Left forelimb (tissue), 1 donor: ENCODE results near the gene SLC20A1.
"Not testable (repeated sequence)": the region's sequence is repeated elsewhere in the genome, so short reads cannot be mapped to it uniquely, and the experiment has no call there.

Experiments used
- DNase-seq: peaks from one replicate; pipeline ENCODE4 v3.0.0-alpha.2; 2018; ENCODE audit warnings: low spot score

Gene SLC20A1, protein sequence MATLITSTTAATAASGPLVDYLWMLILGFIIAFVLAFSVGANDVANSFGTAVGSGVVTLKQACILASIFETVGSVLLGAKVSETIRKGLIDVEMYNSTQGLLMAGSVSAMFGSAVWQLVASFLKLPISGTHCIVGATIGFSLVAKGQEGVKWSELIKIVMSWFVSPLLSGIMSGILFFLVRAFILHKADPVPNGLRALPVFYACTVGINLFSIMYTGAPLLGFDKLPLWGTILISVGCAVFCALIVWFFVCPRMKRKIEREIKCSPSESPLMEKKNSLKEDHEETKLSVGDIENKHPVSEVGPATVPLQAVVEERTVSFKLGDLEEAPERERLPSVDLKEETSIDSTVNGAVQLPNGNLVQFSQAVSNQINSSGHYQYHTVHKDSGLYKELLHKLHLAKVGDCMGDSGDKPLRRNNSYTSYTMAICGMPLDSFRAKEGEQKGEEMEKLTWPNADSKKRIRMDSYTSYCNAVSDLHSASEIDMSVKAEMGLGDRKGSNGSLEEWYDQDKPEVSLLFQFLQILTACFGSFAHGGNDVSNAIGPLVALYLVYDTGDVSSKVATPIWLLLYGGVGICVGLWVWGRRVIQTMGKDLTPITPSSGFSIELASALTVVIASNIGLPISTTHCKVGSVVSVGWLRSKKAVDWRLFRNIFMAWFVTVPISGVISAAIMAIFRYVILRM

DNA sequence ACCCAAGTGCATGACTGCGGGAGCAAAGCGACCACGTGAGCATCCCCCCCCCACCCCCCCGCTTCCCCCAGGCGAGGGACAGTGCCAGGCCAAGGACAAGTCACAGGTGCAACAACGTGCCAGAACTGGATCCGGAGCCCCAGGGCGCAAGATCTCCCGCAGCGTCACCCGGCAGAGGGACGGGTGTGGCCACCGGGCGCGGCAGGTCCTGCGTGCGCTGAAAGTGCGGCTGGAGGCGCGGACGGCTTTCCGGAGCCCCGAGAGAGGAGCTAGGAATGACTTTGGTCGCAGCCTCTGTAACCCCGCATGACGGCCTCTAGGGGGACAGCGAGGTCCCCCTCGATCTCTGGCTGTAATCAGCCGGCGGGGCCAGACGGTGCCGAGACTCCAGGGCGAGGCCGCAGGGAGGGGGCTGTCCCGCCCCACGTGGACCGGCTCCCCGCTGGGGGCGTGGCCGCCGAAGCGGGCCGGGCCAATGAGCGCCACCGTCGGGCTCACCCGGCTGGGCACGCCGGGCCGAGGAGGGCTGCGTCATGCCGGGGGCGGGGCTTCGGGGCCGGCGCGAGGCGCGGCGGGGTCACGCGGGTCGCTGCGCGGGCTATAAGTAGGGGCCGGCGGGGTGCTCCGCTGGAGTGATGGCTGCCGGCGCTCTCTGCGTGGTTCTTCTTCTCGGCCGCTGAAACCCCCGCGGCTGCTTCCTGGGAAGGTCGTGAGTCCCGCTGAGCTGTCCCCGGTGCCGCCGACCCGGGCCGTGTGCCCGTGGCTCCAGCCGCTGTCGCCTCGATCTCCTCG, at the start of gene SLC20A1:
Gene SLC20A1, plus strand, starts transcription at position 630 of the 792 bp plus-strand sequence. CDS start 890 bp downstream, outside the sequence.
- peak; percentile 96 for DNase-seq

DNA sequence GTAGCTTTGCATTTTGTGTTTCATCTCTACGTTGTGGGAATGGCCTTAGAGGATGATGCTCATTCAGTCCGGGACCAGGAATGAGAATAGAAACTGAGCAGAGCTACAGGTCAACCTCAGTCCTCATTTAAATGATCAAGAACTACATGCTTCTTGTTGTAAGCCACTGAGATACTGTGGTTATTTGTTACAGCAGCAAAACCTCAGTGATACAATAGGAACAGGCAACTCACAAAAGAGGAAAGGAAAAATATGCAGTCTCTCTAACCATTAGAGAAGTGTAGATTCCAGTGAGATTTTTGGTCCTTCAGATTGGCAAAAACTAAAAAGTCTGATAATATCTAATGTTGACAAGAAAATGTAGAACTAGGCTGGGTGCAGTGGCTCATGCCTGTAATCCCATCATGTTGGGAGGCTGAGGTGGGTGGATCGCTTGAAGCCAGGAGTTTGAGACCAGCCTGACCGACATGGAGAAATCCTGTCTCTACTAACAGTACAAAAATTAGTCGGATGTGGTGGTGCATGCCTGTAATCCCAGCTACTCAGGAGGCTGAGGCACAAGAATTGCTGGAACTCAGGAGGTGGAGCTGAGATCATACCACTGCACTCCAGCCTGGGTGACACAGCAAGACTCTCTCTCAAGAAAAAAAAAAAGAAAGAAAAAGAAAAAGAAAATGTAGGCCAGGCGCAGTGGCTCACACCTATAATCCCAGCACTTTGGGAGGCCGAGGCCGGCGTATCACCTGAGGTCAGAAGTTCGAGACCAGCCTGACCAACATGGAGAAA, 48.0 kb upstream of the SLC20A1 start:
- no peak for DNase-seq

DNA sequence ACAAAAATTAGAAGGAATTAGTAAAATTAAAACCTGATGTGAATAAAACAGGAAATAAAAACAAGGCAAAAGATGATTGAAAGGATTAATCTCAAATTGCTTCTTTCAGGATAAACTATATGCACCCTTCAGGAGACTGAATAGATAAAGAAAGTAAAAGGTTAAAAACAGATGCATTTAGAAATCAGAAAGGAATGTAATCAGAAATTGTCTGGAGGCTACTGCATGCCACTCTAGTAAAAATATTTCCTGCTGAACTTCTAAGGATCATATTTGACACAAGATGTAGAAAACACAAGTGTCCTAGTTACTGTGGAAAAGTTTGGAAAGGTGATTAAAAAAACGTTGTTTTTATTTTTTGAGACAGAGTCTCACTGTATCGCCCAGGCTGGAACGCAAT, 45.1 kb upstream of the SLC20A1 start:
- no peak for DNase-seq

DNA sequence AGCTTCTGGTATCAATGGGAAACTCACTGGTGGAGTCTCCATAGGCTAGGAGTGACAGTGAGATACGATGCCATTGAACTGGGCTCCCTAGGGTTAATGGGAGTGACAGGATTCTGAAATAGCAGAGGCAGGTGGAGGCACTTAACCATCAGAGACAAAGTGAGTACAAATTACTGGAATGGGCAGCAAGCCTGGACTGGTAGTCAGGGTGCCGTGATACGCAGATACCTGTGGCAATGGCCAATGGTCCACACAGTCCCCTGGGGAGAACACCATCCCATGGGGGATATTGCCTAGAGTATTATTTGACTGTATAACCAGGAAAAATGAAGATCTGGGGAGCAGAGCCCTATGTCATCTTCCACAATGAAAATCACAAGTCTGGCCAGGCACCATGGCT, 44.0 kb upstream of the SLC20A1 start:
- no peak for DNase-seq

DNA sequence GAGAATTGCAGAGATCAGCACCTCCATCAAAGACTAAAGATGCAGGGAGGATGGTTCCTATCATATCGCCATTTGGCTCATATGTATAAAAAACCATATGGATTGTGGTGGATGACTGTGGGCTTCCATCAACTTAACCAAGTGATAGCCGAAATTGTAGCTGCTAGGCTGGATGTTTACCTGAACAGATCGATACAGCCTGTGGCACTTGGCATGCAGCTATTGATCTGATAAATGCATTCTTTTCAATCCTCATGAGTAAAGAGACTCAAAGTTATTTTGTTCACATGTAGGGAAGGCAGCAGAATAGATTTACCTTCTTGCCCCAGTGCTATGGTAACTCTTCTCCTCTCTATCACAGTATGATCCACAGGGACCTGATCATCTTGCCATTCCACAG, 42.8 kb upstream of the SLC20A1 start:
- no peak for DNase-seq

DNA sequence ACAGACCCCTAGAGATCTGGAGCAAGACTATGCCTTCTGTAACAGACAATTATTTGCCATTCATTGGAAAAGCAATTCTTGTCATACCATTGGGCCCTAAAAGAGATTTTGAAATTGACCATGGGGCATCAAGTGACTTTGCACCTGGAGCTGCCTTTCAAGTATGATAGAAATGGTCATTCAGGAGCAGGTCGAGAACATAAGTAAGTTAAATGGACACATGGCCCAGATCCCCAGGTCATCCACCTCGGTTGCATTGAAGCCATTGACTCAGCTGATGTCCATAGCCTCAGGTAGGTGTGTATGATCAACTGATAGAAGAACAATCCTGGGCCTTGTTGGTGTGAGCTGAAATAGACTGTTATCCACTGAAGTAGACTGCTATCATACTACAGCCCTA, 42.0 kb upstream of the SLC20A1 start:
- DNase-seq, result no peak

DNA sequence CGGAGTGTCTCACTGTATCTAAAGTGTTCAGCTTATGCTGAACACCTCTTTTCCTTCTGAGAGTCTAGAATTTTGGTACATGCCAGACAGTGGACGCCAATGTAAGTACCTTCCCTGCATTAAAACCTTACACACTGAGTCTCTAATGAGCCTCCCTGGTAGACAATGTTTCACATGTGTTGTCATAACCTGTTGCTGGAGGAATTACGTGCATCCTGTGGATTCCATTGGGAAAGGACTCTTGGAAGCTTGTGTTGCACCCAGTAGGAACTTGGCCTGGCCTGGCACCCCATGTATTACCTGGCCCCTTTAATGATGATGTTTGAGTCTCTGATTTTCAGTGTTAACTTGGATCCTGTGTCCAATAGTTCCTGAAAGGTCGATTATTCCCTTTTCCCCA, 40.8 kb upstream of the SLC20A1 start:
- DNase-seq, result no peak

DNA sequence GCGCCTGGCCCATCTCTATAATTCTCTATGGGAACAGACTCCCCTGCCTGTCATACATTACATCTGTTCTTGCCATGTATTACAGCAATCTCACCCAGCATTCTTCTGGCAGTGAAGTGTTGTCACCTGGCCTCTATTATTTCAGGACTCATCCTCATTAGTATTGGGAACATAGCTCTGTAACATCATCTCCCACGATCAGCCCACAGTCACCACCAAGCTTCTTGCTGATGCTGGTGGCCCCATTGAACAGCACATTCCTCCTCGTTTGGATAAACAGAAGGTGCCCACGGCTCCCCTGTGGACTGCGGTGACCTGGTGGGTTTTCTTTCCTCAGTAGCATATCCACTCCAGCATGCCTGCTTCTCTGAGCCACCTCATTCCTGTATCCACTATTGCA, 39.8 kb upstream of the SLC20A1 start:
- DNase-seq, result no peak

DNA sequence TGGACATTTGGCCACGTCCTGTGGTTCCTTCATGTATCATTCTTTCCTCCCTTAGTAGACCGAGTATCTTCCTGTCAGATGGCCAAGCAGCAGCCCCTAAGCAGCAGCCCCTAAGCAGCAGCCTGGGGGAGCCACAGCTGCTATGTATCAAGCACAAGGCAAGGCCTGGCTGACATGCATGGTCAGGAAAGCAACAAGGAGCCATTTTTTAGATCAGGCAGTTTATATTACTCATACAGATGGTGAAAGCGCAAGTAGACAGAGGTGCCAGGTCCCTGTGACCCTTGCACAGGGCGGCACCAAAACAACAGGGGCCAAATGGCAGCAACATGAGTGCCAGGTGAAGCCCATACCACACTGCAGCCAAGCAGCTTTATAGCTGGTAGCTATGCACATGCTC, 39.2 kb upstream of the SLC20A1 start:
- no peak for DNase-seq

DNA sequence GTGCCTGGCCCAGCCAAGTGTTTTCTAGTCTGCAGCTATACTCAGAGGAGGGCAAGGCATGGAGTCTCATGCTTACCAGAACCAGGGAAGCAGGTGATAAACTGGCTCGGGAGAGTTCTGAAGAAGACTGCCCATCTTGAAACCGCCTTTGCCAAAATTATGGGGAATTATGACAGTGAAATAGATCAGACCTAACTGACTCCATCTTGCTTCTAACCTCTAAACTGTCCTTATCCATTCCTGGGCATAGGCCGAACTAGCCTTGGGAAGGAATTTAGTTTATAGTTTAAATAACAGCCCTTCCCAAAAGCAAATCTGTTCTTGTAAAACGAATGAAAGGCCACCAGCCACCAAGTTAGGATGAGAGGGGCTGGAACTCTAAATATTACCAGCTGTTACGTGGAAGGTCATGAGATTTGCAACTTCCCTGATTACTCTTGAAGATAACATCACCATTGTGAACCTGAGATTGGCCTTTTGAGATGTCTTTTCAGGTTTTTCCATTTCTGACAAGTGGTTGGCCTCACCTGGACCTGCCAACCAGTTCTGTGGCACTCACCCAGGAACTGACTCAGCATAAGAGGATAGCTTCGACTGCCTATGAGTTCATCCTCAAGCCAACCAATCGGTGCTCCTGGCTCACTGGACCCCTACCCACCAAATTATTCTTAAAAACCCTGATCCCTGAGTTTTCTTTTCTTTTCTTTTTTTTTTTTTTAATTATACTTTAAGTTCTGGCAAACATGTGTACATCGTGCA, 37.9 kb upstream of the SLC20A1 start:
- DNase-seq, result no peak

DNA sequence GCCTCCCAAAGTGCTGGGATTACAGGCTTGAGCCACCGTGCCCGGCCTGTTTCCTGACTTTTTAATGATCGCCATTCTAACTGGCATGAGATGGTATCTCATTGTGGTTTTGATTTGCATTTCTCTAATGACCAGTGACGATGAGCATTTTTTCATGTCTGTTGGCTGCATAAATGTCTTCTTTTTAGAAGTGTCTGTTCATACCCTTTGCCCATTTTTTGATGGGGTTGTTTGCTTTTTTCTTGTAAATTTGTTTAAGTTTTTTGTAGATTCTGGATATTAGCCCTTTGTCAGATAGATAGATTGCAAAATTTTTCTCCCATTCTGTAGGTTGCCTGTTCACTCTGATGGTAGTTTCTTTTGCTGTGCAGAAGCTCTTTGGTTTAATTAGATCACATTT, 36.4 kb upstream of the SLC20A1 start:
- DNase-seq, result not testable (repeated sequence)

DNA sequence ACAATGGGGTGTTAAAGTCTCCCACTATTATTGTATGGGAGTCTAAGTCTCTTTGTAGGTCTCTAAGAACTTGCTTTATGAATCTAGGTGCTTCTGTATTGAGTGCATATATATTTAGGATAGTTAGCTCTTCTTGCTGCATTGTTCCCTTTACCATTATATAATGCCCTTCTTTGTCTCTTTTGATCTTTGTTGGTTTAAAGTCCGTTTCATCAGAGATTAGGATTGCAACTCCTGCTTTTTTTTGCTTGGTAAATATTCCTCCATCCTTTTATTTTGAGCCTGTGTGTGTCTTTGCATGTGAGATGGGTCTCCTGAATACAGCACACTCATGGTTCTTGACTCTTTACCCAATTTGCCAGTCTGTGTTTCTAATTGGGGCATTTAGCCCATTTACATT, 33.5 kb upstream of the SLC20A1 start:
- DNase-seq, result not testable (repeated sequence)

DNA sequence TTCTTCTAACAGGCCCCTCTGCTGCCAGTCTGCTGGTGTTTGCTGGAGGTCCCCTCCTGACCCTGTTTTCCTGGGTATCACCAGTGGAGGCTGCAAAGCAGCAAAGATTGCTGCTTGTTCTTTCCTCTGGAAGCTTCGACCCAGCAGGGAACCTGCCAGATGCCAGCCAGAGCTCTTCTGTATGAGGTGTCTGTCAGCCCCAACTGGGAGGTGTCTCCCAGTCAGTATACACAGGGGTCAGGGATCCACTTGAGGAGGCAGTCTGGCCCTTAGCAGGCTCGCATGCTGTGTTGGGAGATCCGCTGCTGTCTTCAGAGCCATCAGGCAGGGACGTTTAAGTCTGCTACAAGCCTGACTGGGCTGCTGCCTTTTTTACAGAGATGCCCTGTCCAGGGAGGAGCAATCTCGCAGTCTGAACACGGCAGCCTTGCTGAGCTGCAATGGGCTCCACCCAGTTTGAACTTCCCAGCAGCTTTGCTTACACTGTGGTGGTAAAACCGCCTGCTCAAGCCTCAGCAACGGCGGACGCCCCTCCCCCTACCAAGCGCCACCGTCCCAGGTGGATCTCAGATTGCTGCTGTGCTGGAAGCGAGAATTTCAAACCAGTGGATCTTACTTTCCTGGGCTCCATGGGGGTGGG, 31.4 kb upstream of the SLC20A1 start:
- peak; percentile 28 for DNase-seq

DNA sequence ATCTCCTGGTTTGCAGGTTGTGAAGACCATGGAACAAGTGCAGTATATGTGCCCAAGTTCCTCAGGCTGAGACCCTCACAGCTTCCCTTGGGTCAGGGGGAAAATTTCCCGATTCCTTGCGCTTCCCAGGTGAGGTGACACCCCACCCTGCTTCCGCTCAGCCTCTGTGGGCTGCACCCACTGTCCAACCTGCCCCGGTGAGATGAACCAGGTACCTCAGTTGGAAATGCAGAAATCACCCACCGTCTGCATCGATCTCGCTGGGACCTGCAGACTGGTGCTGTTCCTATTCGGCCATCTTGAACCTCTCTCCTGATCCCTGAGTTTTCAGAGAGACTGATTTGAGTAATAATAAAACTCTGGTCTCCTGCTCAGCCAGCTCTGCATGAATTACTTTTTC, 30.7 kb upstream of the SLC20A1 start:
- DNase-seq, result no peak

DNA sequence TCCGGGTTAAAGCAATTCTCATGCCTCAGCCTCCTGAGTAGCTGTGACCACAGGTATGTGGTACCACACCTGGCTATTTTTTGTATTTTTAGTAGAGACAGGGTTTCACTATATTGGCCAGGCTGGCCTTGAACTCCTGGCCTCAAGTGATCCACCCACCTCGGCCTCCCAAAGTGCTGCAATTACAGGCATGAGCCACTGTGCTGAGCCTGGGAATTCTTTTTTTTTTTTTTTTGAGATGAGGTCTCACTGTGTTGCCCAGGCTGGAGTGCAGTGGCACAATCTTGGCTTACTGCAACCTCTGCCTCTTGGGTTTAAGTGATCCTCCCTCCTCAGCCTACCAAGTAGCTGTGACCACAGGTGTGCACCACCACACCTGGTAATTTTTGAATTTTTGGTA, 29.9 kb upstream of the SLC20A1 start:
- DNase-seq, result peak; percentile 3

DNA sequence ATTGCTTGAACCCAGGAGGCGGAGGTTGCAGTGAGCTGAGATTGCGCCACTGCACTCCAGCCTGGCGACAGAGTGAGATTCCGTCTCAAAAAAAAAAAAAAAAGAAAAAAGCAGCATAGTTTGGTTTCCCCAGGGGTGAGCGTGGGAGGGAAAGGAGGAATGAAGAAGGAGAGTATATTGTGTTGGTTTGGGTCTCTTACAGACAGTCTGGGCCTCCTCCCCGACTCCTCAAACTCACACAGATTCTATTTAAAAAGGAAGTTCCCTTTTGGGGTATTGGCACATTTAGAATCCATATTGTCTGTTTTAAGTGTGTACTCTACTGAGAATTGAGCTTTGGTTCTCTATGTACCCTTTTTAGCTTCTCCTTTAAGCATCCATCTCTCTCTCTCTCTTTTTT, 27.4 kb upstream of the SLC20A1 start:
- no peak for DNase-seq

DNA sequence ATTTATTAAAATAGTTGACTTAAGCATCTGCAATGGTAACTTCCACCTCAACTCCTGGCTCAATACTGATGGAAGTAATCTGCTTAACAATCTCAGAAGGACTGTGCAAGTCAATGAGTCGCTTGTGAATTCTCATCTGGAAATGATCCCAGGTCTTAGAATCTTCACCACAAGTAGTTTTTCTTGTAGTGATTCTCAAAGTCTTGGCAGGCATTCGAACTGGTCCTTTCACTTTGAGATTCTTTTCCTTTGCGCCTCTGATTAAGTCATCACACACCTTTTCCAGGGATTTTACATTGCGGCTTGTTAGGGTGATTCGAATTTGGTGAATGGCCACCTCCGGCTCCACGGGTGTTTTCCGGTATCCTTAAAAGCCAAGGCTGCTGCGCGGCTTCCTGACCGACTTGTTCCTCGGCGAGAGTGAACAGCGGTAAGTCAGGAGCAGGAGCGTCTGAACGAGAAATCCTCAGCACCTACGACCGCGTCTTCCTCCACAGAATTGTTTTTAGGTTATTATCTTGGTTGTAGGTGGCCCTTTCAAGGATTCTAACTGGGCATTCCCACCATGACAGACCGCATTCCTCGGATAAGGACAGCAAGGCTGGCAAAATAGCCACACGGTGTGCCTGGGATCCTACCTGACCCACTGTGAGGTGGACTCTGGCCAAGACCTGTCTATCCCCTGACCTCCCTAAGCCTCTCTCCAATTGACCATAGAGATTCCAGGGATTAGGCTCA, 23.8 kb upstream of the SLC20A1 start:
- peak; percentile 15 for DNase-seq

DNA sequence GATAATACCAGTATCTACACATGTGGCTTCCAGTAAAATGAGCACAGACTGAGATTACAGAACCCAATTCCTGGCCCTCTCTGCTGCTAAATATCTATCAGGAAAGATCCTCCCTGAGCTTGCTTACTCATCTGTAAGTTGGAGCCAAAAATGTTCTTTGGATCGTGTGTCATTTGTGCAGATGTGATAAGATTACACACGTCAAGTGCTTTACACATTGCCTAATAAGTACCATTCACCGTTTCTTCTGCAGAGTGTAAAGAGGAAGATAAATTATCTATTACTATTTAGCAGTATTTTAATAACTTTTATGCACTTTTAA, 23.2 kb upstream of the SLC20A1 start:
- DNase-seq, result no peak

DNA sequence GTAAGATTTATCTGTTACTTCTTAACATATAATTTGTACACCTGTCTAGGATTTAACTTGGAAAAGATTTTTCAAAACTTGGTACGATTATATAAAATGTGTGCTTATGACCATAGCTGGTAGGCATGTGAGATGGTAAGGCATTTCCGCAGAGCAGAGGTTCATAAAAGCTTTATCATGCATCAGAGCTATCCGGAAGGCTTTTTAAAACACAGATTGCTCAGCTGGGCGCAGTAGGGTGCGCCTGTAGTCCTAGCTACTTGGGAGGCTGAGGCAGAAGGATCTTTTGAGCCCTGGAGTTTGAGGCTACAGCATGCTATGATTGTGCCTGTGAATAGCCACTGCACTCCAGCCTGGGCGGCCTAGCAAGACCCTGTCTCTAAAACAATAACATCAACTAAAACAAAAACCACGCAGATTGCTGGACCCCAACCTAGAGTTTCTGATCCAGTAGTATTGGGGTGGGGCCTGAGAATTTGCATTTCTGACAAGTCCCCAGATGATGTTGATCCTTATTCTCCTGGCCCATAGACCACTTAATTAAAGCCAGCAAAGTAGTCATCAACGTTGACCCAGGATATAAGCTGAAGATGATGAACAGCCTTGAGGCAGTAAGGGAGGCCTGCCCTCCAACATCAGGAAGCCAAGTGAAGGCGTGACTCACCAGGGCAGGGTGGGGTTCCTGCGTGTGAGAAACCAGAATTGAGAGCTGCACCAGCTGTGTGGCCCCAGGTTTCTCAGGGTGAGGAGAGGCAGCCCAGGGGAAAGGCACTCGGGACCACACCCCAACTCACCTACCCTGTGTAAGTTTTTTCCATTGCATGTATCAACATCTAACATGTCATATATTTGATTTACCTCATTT, 21.6 kb upstream of the SLC20A1 start:
- DNase-seq, result peak; percentile 53
